ENCODE measurements around the gene DST.
"Not testable (repeated sequence)": the region's sequence is repeated elsewhere in the genome, so short reads cannot be mapped to it uniquely, and the experiment has no call there.

Gene DST

GRCh38 chr6:56570413-56571359 lies 72.0 kb downstream of the DST start:
- no peak for DNase-seq

- no peak for DNase-seq
Measured at GRCh38 chr6:56567501-56567900, 75.2 kb downstream of the DST start.

GRCh38 chr6:56562730-56563129 lies 80.0 kb downstream of the DST start:
- not testable (repeated sequence) for DNase-seq

- no peak for DNase-seq
Measured at GRCh38 chr6:56556751-56557540, 85.7 kb downstream of the DST start.

- no peak for DNase-seq
Measured at GRCh38 chr6:56555438-56555872, 87.2 kb downstream of the DST start.

- no peak for DNase-seq
Measured at GRCh38 chr6:56552187-56553130, 90.2 kb downstream of the DST start.

- DNase-seq, result no peak
Measured at GRCh38 chr6:56551409-56552120, 91.1 kb downstream of the DST start.

GRCh38 chr6:56550301-56550700 lies 92.4 kb downstream of the DST start:
- no peak for DNase-seq

GRCh38 chr6:56549014-56549413 lies 93.7 kb downstream of the DST start:
- DNase-seq, result no peak

GRCh38 chr6:56547687-56548086 lies 95.0 kb downstream of the DST start:
- no peak for DNase-seq

- DNase-seq, result peak; percentile 65
Measured at GRCh38 chr6:56542364-56543331, 100.0 kb downstream of the DST start.

GRCh38 chr6:56541741-56542360 lies 100.8 kb downstream of the DST start:
- no peak for DNase-seq

- DNase-seq, result no peak
Measured at GRCh38 chr6:56541030-56541600, 101.6 kb downstream of the DST start.

GRCh38 chr6:56540232-56541029 lies 102.3 kb downstream of the DST start:
- DNase-seq, result no peak

GRCh38 chr6:56539527-56540105 lies 103.1 kb downstream of the DST start:
- DNase-seq, result no peak

GRCh38 chr6:56538851-56539250 lies 103.8 kb downstream of the DST start:
- DNase-seq, result no peak

GRCh38 chr6:56537223-56537770 lies 105.4 kb downstream of the DST start:
- DNase-seq, result no peak

- no peak for DNase-seq
Measured at GRCh38 chr6:56536536-56536935, 106.2 kb downstream of the DST start.

Measured in GOT3 (cell line).